ENCODE results near the gene MED8. TPM values are rescaled to one million over a fixed set of nuclear protein-coding genes. Genes with fewer than 3 reads are reported as not detected.
A peak's percentile ranks its signal among the peaks of the same experiment; 100 is the strongest.

The MED8 gene
- total and polyA plus RNA-seq, 2 of the 13 experiments (the other 11 are each of a cell fraction or from before 2014, with no cell fraction given): 16.9 to 77.4 TPM

DNA sequence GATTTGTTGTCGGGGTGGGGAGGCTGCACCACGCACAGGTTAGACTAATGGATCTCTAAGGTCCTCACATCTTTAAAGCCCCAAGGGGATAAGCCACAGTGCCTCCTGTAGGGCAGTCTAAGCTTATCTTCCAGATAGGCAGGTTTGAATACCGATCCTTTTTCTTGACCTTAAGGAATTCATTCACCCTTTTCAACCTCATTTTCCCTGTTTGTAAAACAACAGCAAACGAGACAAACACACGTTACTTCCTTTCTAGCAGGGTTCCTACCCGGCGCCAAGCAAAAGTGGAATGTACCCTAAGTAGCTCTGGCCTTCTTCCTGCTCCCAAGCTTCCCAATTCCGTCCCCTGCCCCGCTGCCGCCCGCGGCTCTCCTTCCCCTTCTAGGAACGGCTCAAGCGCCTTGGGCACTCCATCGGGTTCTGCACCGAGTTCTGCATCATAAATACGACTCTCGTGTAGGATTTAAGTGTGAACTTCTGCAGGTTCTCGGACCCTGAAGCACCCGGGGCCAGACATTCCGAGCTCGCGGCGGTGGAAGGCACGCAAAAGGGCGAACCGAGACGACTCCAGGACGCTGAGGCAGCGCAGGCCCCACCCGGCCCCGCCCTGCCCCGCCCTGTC lies 31.4 kb downstream of the MED8 start (continued):
- TF ChIP-seq ZBTB43 (CRISPR knock-in tag; conservative IDR thresholded peaks at IDR 0.05) (no peak; the same call in 1 of the 2 replicates), ELF3 (CRISPR knock-in tag; IDR thresholded peaks at IDR 0.05) (no peak), NR2F2 (IDR thresholded peaks at IDR 0.05; ENCODE audit: borderline replicate concordance, low read depth) (no peak), ZNF20 (CRISPR knock-in tag; IDR thresholded peaks at IDR 0.05) (no peak), ATF7-NPFF (CRISPR knock-in tag; IDR thresholded peaks at IDR 0.05; ENCODE audit: low read depth) (no peak), ZNF589 (CRISPR knock-in tag; conservative IDR thresholded peaks at IDR 0.05) (no peak), HOXA3 (CRISPR knock-in tag; IDR thresholded peaks at IDR 0.05) (peak; percentile 5; the same call in 1 of the 2 replicates), KLF16 (CRISPR knock-in tag; IDR thresholded peaks at IDR 0.05) (no peak), RAD21 (CRISPR knock-in tag; IDR thresholded peaks at IDR 0.05) (no peak), ZNF841 (CRISPR knock-in tag; IDR thresholded peaks at IDR 0.05; ENCODE audit: borderline replicate concordance) (no peak), ISL2 (CRISPR knock-in tag; IDR thresholded peaks at IDR 0.05) (0 out of 2 replicates have a peak, but pooled peaks have one; percentile 9), TAF15 (IDR thresholded peaks at IDR 0.05; ENCODE audit: low read depth, low read length, poor library complexity, severe bottlenecking) (no peak), U2AF2 (IDR thresholded peaks at IDR 0.05; ENCODE audit: low read depth, low read length) (no peak), ZNF430 (CRISPR knock-in tag; IDR thresholded peaks at IDR 0.05) (no peak), RFX1 (IDR thresholded peaks at IDR 0.05) (no peak), ZNF30 (CRISPR knock-in tag; IDR thresholded peaks at IDR 0.05) (no peak), ZNF7 (CRISPR knock-in tag; IDR thresholded peaks at IDR 0.05) (no peak), JUN (CRISPR knock-in tag; IDR thresholded peaks at IDR 0.05) (0 out of 2 replicates have a peak, but pooled peaks have one; percentile 35), NPAS2 (CRISPR knock-in tag; IDR thresholded peaks at IDR 0.05; ENCODE audit: borderline replicate concordance) (no peak), NFKB2 (CRISPR knock-in tag; IDR thresholded peaks at IDR 0.05; ENCODE audit: borderline replicate concordance) (0 out of 2 replicates have a peak, but pooled peaks have one; percentile 7), HDAC1 (CRISPR knock-in tag; IDR thresholded peaks at IDR 0.05) (no peak), MZF1 (CRISPR knock-in tag; IDR thresholded peaks at IDR 0.05; ENCODE audit: borderline replicate concordance) (no peak), HES4 (CRISPR knock-in tag; IDR thresholded peaks at IDR 0.05; ENCODE audit: borderline replicate concordance) (no peak), PHF20 (CRISPR knock-in tag; IDR thresholded peaks at IDR 0.05) (no peak)
- TF ChIP-seq, protein P1, sequence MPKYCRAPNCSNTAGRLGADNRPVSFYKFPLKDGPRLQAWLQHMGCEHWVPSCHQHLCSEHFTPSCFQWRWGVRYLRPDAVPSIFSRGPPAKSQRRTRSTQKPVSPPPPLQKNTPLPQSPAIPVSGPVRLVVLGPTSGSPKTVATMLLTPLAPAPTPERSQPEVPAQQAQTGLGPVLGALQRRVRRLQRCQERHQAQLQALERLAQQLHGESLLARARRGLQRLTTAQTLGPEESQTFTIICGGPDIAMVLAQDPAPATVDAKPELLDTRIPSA (CRISPR knock-in tag; IDR thresholded peaks at IDR 0.05; ENCODE audit: borderline replicate concordance): no peak
- TF ChIP-seq, protein P2, sequence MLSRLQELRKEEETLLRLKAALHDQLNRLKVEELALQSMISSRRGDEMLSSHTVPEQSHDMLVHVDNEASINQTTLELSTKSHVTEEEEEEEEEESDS (CRISPR knock-in tag; IDR thresholded peaks at IDR 0.05; ENCODE audit: borderline replicate concordance): no peak
- TF ChIP-seq, protein P3, sequence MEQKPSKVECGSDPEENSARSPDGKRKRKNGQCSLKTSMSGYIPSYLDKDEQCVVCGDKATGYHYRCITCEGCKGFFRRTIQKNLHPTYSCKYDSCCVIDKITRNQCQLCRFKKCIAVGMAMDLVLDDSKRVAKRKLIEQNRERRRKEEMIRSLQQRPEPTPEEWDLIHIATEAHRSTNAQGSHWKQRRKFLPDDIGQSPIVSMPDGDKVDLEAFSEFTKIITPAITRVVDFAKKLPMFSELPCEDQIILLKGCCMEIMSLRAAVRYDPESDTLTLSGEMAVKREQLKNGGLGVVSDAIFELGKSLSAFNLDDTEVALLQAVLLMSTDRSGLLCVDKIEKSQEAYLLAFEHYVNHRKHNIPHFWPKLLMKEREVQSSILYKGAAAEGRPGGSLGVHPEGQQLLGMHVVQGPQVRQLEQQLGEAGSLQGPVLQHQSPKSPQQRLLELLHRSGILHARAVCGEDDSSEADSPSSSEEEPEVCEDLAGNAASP (CRISPR knock-in tag; IDR thresholded peaks at IDR 0.05; ENCODE audit: borderline replicate concordance): no peak

All from HepG2 (cell line).